PC-3 (cell line): Measurements from ENCODE around the gene CCNYL1. TPM values are rescaled to one million over a fixed set of nuclear protein-coding genes. Genes with fewer than 3 reads are reported as not detected.
"Not testable (repeated sequence)": the region's sequence is repeated elsewhere in the genome, so short reads cannot be mapped to it uniquely, and the experiment has no call there.

Source experiments
- ATAC-seq: fragments of 200-7000 bp; cut with Tn5 transposase; 2 replicates; pipeline ENCODE4 v1.9.1; 2020; ENCODE audit warnings: mild to moderate bottlenecking, moderate library complexity
- BruUV-seq: library from RNA; stranded (reverse); fragments of 400-500 nt; replicated peaks from 2 replicates; lab custom pipeline; 2021; lab: Mats Ljungman, UMichigan
- CTCF ChIA-PET: fragments of 300-600 bp; sonication (Branson Sonifier 250); formaldehyde crosslinking; loops from one replicate; lab custom pipeline; 2022; ENCODE audit warnings: antibody characterized with exemption; lab: Charles Lee
- POLR2A ChIA-PET: fragments of 300-600 bp; sonication (Branson Sonifier 250); formaldehyde crosslinking; loops from one replicate; lab custom pipeline; 2022; ENCODE audit warnings: antibody characterized with exemption; ENCODE audit not compliant: unreplicated experiment; lab: Charles Lee
- DNase-seq: peaks from one replicate; pipeline ENCODE4 v3.0.0-alpha.2; 2015
- H2AFZ ChIP-seq: fragments of 300-600 bp; sonication (generic); 2 replicates; pipeline ENCODE4 v1.6.0; 2016; ENCODE audit warnings: antibody characterized with exemption, low read length
- H3F3A ChIP-seq: fragments of 300-600 bp; sonication (generic); one replicate; pipeline ENCODE4 v1.6.0; 2017; ENCODE audit warnings: antibody characterized with exemption, low read length, control low read depth, mild to moderate bottlenecking; ENCODE audit not compliant: unreplicated experiment
- H3K27ac ChIP-seq: fragments of 300-600 bp; sonication (generic); 2 replicates; pipeline ENCODE4 v1.5.1; 2016; ENCODE audit warnings: mild to moderate bottlenecking, low read length
- H3K27me3 ChIP-seq: fragments of 300-600 bp; sonication (generic); 2 replicates; pipeline ENCODE4 v1.6.1; 2016; ENCODE audit warnings: low read length, mixed read lengths
- H3K36me3 ChIP-seq: fragments of 300-600 bp; sonication (generic); 2 replicates; pipeline ENCODE4 v1.6.1; 2016; ENCODE audit warnings: low read depth, mixed run types, low read length, mixed read lengths
- H3K4me1 ChIP-seq: fragments of 300-600 bp; sonication (generic); 2 replicates; pipeline ENCODE4 v1.5.1; 2016; ENCODE audit warnings: low read length; ENCODE audit not compliant: insufficient read depth
- H3K4me2 ChIP-seq: fragments of 300-600 bp; sonication (generic); 2 replicates; pipeline ENCODE4 v1.6.0; 2016; ENCODE audit warnings: low read length
- H3K4me3 ChIP-seq: fragments of 300-600 bp; sonication (generic); 2 replicates; pipeline ENCODE4 v1.5.1; 2016; ENCODE audit warnings: mild to moderate bottlenecking, low read length, mixed read lengths
- H3K79me2 ChIP-seq: fragments of 300-600 bp; sonication (generic); 2 replicates; pipeline ENCODE4 v1.6.1; 2017; ENCODE audit warnings: low read length, mixed read lengths
- H3K9ac ChIP-seq: fragments of 300-600 bp; sonication (generic); 2 replicates; pipeline ENCODE4 v1.6.0; 2016; ENCODE audit warnings: mild to moderate bottlenecking, low read length
- H3K9me2 ChIP-seq: fragments of 300-600 bp; sonication (generic); replicated peaks from 2 replicates; pipeline ENCODE4 v1.6.1; 2016; ENCODE audit warnings: mixed run types, low read length, mixed read lengths
- H3K9me3 ChIP-seq: fragments of 300-600 bp; sonication (generic); 2 replicates; pipeline ENCODE4 v1.6.1; 2016; ENCODE audit warnings: low read length, mixed read lengths
- H4K20me1 ChIP-seq: fragments of 300-600 bp; sonication (generic); 2 replicates; pipeline ENCODE4 v1.6.1; 2016; ENCODE audit warnings: low read length, mixed read lengths
- EZH2 ChIP-seq: fragments of 300-600 bp; sonication (generic); IDR thresholded peaks from one replicate; pipeline ENCODE4 v1.6.1; 2017; ENCODE audit warnings: antibody characterized with exemption, mild to moderate bottlenecking, low read length; ENCODE audit not compliant: unreplicated experiment
- EZH2phosphoT487 ChIP-seq: fragments of 300-600 bp; sonication (generic); IDR thresholded peaks from 2 replicates; pipeline ENCODE4 v1.6.1; 2018; ENCODE audit warnings: mild to moderate bottlenecking, antibody characterized with exemption, low read length, borderline replicate concordance
- intact Hi-C: fragments of 100-400 bp; cut with micrococcal nuclease; formaldehyde crosslinking; loops from 2 replicates; pipeline ENCODE4 v1.9.0; 2023
- total RNA-seq: library from RNA; depleted of rRNA; stranded (reverse); fragments of >200 nt; gene quantifications from 2 replicates; pipeline ENCODE4 v1.2.3, GENCODE V29; 2014
- TF ChIP-seq, protein P1 (sequence below): fragments of 300-600 bp; sonication (generic); conservative IDR thresholded peaks from 2 replicates; pipeline ENCODE4 v1.5.1; 2017; ENCODE audit warnings: antibody characterized with exemption, low read depth, mild to moderate bottlenecking, low read length

CCNYL1 gene
- total RNA-seq, 1 experiment from 2014 or later, result 14.7 TPM

DNA sequence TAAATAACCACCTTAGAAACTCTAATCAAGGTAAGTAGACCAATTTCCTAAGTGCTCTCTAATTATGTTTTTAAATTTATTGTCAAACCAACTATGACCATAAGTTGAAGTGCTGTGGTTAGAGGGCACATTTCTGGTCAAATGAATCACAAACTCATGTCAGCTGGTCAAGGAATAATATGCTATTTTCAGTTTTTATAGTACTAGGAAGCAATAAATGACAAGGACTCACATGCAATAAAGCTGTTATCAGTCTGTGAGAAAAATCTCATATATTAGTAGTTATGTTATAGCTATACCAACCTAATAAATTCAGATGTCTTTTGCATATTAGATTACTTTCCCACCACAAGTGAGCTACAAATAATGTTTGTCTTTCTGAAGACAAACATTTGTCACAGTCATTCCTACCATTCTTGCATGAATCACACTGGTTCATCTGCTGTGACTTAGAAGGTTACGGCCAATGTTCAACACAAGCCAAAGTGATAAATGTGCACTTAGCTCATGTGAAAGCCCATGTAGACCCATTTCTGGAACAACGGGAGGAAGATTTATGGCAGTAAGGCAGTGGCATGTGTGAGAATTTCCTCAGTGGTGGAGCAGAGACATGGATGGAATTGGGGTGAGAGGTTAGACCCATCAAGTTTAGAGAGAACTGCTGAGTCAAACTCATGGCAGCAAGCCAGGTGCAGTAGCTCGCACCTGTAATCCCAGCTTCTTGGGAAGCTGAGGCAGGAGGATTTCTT is 27.4 kb upstream of the CCNYL1 start:
- Histone ChIP-seq H3K27me3 (no peaks in the 10 kb centered on the region), H3K4me3 (peak overlapping the region; percentile 9; the same call in 1 of the 2 replicates), H3F3A (no peaks in the 10 kb centered on the region), H3K27ac (peak overlapping the region; percentile 94), H3K9me2 (no peaks in the 10 kb centered on the region), H3K36me3 (no peaks in the 10 kb centered on the region), H3K4me1 (peaks cover 23% of the 10 kb centered on the region), H3K4me2 (peak overlapping the region; percentile 74), H3K9me3 (no peaks in the 10 kb centered on the region), H3K9ac (peak overlapping the region; percentile 82), H4K20me1 (no peaks in the 10 kb centered on the region), H2AFZ (no peak overlapping the region), H3K79me2 (no peaks in the 10 kb centered on the region)
- DNase-seq, result peak; percentile 96
- ChIA-PET POLR2A (interaction anchor here (0.5 to 1.3 kb wide), 8 partner anchors 22 to 495 kb away, joined by 3 to 12 read pairs (median 6); partner anchors contain the start of genes CCNYL1 and METTL21A), CTCF (interaction anchor here (0.6 to 1.1 kb wide), 5 partner anchors 9 to 356 kb away, joined by 3 to 5 read pairs (median 4); partner anchors contain the start of genes CCNYL1 and METTL21A)
- ATAC-seq, result peak; percentile 87
- BruUV-seq, result no TSS peak
- no peak for TF ChIP-seq EZH2
- no peak for TF ChIP-seq EZH2phosphoT487
- TF ChIP-seq, protein P1, sequence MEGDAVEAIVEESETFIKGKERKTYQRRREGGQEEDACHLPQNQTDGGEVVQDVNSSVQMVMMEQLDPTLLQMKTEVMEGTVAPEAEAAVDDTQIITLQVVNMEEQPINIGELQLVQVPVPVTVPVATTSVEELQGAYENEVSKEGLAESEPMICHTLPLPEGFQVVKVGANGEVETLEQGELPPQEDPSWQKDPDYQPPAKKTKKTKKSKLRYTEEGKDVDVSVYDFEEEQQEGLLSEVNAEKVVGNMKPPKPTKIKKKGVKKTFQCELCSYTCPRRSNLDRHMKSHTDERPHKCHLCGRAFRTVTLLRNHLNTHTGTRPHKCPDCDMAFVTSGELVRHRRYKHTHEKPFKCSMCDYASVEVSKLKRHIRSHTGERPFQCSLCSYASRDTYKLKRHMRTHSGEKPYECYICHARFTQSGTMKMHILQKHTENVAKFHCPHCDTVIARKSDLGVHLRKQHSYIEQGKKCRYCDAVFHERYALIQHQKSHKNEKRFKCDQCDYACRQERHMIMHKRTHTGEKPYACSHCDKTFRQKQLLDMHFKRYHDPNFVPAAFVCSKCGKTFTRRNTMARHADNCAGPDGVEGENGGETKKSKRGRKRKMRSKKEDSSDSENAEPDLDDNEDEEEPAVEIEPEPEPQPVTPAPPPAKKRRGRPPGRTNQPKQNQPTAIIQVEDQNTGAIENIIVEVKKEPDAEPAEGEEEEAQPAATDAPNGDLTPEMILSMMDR, result no peak
- intact Hi-C loops, result loop anchor here (1.0 to 2.0 kb wide), 3 partner anchors 20 to 59 kb away; partner anchors contain the start of genes CCNYL1 and METTL21A

DNA sequence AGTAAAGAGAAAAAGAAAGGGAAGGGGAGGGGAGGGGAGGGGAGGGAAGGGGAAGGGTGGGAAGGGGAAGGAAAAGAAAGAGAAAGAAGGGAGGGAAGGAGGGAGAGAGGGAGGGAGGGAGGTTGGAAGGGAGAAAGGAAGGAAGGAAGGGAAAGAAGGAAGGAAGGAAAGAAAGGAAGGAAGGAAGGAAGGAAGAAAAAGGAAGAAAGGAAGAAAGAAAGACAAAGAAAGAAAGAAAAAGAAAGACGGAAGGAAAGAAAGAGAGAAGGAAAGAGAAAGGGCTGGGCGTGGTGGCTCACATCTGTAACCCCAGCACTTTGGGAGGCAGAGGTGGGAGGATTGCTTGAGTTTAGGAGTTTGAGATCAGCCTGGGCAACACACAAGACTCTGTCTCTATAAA is 24.6 kb upstream of the CCNYL1 start:
- H3K79me2 ChIP-seq, result no peaks in the 10 kb centered on the region
- no peaks in the 10 kb centered on the region for H4K20me1 ChIP-seq
- H3K9me2 ChIP-seq, result no peaks in the 10 kb centered on the region
- CTCF ChIA-PET, result no interaction called here
- ATAC-seq (no peak), DNase-seq (no peak)
- H3F3A ChIP-seq, result no peaks in the 10 kb centered on the region
- POLR2A ChIA-PET, result no interaction called here
- no peak overlapping the region for H3K4me2 ChIP-seq
- BruUV-seq, result no TSS peak
- intact Hi-C loops, result no loop called here
- peaks cover 23% of the 10 kb centered on the region for H3K4me1 ChIP-seq
- no peaks in the 10 kb centered on the region for H3K9me3 ChIP-seq
- H2AFZ ChIP-seq, result no peak overlapping the region
- TF ChIP-seq EZH2, result no peak
- H3K27ac ChIP-seq, result no peak overlapping the region
- H3K36me3 ChIP-seq, result no peaks in the 10 kb centered on the region
- H3K9ac ChIP-seq, result no peak overlapping the region
- H3K4me3 ChIP-seq, result no peak overlapping the region
- H3K27me3 ChIP-seq, result no peaks in the 10 kb centered on the region

DNA sequence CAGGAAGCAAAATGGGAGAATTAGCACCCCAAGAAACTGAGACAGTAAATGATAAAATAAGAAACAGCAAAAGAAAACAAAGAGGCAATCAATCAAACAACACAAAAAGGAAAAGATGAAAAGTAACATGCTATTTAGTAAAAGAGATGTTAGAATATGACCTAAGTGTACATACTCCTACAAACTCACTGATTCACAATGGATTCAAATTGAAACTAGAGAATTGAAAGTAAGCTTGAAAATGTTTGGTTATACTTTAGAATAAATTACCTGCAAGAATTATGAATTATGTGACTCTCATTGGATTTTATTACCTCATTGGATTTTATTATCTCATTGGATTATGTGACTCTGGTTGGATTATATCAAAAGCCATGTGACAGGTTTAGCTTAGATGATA is 22.8 kb upstream of the CCNYL1 start:
- no TSS peak for BruUV-seq
- Histone ChIP-seq H3K27ac (no peak overlapping the region), H3K4me2 (no peak overlapping the region), H3K79me2 (no peaks in the 10 kb centered on the region), H2AFZ (no peak overlapping the region), H4K20me1 (no peaks in the 10 kb centered on the region), H3F3A (no peaks in the 10 kb centered on the region), H3K4me3 (no peak overlapping the region), H3K4me1 (peaks cover 23% of the 10 kb centered on the region), H3K27me3 (no peaks in the 10 kb centered on the region), H3K9ac (no peak overlapping the region), H3K36me3 (no peaks in the 10 kb centered on the region), H3K9me2 (no peaks in the 10 kb centered on the region), H3K9me3 (no peaks in the 10 kb centered on the region)
- no peak for ATAC-seq
- TF ChIP-seq EZH2 (no peak), EZH2phosphoT487 (no peak)
- TF ChIP-seq, protein P1, result no peak
- ChIA-PET CTCF (no interaction called here), POLR2A (no interaction called here)
- no peak for DNase-seq
- intact Hi-C loops, result no loop called here

DNA sequence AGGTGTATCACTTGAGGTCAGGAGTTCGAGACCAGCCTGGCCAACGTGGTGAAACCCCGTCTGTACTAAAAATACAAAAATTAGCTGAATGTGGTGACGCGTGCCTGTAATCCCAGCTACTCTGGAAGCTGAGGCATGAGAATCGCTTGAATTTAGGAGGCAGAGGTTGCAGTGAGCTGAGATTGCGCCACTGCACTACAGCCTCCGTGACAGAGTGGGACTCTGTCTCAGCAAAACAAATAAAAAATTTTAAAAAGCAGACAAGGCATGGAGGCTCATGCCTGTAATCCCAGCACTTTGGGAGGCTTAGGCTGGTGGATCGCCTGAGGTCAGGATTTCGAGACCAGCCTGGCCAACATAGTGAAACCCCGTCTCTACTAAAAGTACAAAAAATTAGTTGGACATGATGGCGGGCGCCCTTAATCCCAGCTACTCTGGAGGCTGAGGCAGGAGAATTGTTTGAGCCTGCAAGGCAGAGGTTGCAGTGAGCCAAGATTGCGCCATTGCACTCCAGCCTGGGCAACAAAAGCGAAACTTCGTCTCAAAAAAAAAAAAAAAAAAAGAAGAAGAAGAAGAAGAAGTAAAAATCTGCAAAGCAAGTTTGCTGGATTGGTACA is 20.5 kb upstream of the CCNYL1 start:
- H2AFZ ChIP-seq, H3K4me2 ChIP-seq, BruUV-seq, H3K36me3 ChIP-seq, H3K4me3 ChIP-seq, H3K79me2 ChIP-seq, H3K9me3 ChIP-seq, H3K9me2 ChIP-seq, DNase-seq, ATAC-seq, POLR2A ChIA-PET, H3F3A ChIP-seq, H3K27me3 ChIP-seq, H4K20me1 ChIP-seq, H3K9ac ChIP-seq, H3K27ac ChIP-seq: not testable (repeated sequence)
- intact Hi-C loops, result loop anchor here (5.0 kb wide), 1 partner anchor 36 kb away; no protein-coding TSS in a partner anchor
- H3K4me1 ChIP-seq, result peaks cover 35% of the 10 kb centered on the region
- CTCF ChIA-PET, result interaction anchor here (0.6 kb wide), 1 partner anchor 37 kb away, joined by 3 read pairs; no protein-coding TSS in a partner anchor
